Brain microvascular endothelial cell (primary cell): ENCODE data around the gene SNX25.

ENCODE experiments used
- DNase-seq: peaks from one replicate; pipeline ENCODE4 v3.0.0-alpha.2; 2020
- H3K27ac ChIP-seq: fragments of 250-450 bp; sonication (Bioruptor Pico); 2 replicates; pipeline ENCODE4 v1.5.1; 2020; ENCODE audit warnings: mild to moderate bottlenecking, moderate library complexity
- H3K27me3 ChIP-seq: fragments of 250-450 bp; sonication (Bioruptor Pico); replicated peaks from 2 replicates; pipeline ENCODE4 v1.5.1; 2020; ENCODE audit warnings: mild to moderate bottlenecking
- H3K36me3 ChIP-seq: fragments of 250-450 bp; sonication (Bioruptor Pico); replicated peaks from 2 replicates; pipeline ENCODE4 v1.5.1; 2020; ENCODE audit warnings: mild to moderate bottlenecking
- H3K4me3 ChIP-seq: 2 replicates; pipeline ENCODE4 v1.5.1; 2011; ENCODE audit warnings: low read depth, mild to moderate bottlenecking, control low read depth, low read length, moderate library complexity
- in situ Hi-C: cut with HindIII; loops from 2 replicates; pipeline ENCODE4 v1.10.0; 2017; ENCODE audit warnings: low sequenced_read_pairs, low pct_ligation_motif_present
- TF ChIP-seq, protein P1 (sequence below): IDR thresholded peaks from 2 replicates; pipeline ENCODE4 v1.5.1; 2011; ENCODE audit warnings: low read depth, mild to moderate bottlenecking, moderate library complexity, low read length, control low read depth, inconsistent platforms; ENCODE audit errors: missing control alignments

The SNX25 gene

DNA sequence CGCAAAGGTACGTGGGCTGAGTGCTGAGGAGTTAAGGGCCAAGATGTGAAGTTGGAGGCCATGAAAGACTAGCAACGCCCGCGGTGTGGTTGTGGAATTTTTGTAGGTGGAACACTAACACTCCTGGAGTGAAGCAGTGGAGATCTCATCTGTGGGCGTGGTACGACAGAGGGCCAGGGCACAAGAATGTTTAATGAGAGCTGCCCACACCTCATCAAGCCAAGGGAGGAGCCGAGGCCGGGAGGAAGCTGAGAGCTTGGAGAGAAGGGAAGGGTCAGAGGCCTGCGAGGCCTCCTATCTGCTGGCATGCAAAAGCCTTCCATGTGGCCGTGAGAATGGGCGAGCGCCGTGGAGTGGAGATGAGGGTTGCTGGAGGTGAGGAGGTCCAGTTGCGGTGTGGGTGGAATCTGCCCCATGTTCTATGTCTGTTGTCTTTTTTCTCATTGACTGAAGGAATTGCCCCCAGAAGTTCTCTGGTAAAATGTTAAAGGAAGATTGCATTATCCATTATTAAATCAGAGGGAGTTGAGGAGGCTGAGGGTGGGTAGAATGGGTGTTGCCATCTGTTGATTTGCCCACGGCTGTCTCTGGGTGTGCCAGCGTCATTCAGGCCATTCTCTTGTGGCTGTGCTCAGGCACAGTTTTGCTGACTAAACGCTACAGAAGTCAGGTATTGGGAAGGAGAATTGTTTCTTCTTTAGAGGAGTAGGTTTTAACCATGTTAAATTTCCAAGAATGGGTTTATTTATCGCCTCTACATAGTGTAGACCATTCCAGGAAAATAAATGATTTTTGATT lies 19.8 kb downstream of the SNX25 start:
- in situ Hi-C loops, result no loop called here
- no peak for DNase-seq

DNA sequence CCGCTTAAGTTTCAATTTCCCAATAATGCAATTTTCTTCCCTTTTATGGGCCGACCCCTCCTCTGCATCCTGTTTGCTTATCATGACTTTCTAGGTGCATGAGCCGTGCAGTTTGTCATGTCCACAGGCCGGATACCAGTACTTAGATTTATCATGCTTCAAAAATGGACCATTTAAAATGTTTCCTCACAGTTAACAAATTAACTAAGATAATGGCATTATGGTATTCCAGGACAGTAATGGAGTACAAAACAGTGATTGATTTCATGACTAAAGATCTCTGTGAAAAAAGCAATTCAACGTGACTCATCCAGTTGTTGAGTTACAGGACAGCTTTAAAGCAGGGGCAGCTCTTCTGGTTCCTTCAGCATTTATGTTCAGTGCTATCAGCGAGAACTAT lies 23.0 kb downstream of the SNX25 start:
- no peaks in the 10 kb centered on the region for H3K27me3 ChIP-seq
- no peak overlapping the region for H3K4me3 ChIP-seq
- H3K36me3 ChIP-seq, result no peaks in the 10 kb centered on the region
- in situ Hi-C loops, result no loop called here
- H3K27ac ChIP-seq, result no peak overlapping the region
- TF ChIP-seq, protein P1, sequence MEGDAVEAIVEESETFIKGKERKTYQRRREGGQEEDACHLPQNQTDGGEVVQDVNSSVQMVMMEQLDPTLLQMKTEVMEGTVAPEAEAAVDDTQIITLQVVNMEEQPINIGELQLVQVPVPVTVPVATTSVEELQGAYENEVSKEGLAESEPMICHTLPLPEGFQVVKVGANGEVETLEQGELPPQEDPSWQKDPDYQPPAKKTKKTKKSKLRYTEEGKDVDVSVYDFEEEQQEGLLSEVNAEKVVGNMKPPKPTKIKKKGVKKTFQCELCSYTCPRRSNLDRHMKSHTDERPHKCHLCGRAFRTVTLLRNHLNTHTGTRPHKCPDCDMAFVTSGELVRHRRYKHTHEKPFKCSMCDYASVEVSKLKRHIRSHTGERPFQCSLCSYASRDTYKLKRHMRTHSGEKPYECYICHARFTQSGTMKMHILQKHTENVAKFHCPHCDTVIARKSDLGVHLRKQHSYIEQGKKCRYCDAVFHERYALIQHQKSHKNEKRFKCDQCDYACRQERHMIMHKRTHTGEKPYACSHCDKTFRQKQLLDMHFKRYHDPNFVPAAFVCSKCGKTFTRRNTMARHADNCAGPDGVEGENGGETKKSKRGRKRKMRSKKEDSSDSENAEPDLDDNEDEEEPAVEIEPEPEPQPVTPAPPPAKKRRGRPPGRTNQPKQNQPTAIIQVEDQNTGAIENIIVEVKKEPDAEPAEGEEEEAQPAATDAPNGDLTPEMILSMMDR, result no peak
- DNase-seq, result no peak

More for the DNA sequence above, 19.8 kb downstream of the SNX25 start:
- H3K4me3 ChIP-seq, result no peak overlapping the region
- no peaks in the 10 kb centered on the region for H3K27me3 ChIP-seq
- H3K27ac ChIP-seq, result no peak overlapping the region
- TF ChIP-seq, protein P1, result no peak
- no peaks in the 10 kb centered on the region for H3K36me3 ChIP-seq

DNA sequence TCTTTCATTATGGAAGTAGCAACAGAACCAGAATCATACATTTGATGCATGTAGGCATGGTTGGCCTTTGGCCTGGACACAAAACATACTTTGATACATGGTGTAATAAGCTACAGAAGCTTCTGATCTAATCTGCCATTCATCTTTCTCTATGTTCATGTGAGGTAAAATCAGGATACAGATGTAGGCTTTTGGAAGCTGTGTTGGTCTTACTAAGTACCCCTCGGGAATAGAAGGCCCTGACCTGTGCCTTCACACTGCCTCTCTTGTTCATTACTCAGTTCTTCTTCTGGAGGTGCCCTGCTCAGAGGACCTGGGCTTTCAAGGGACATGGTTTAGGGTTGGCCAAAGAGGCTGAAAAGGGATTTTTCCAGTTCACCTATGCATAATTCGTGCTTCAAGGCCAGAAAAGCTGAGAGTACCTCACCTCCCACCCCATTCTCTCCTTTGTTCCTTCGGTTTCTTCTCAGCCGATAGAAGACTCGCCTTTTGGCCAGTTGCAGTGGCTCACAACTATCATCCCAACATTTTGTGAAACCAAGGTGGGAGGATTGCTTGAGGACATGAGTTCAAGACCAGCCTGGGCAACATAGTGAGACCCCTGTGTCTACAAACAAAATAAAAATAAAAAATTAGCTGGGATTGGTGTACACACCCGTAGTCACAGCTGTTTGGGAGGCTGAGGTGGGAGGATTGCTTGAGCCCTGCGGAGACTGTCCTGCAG lies 25.9 kb downstream of the SNX25 start:
- Histone ChIP-seq H3K36me3 (no peaks in the 10 kb centered on the region), H3K4me3 (no peak overlapping the region), H3K27ac (no peak overlapping the region), H3K27me3 (no peaks in the 10 kb centered on the region)
- TF ChIP-seq, protein P1, result no peak
- in situ Hi-C loops, result no loop called here
- no peak for DNase-seq

DNA sequence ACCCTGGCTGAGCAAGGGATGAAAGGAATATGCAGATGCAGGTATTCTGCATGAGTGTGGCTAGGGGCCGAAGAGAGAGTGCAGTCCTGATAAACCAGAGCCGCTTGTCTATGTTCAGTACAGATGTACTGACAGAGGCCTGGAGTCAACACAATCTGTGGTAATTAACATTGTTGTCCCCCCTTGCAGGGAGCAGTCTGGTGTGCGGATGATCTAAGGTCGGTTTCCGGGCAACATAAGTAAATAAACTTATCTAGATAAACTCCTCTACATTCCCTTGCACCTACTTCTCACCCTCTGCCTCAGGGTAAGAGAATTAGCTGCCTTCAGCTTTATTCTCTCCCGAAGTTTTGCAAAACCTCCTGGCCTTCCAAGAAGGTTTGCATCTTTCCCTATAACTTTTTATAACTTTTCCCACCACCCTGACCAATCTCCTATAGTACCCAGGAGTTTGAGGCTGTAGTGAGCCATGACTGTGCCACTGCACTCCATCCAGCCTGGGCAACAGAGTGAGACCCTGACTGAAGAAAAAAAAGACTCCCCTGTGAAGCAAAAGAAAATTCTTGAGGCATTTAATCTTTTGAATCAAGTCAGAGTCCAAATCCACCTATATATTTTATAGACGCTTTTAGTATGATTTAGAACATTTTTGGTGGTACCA lies 26.6 kb downstream of the SNX25 start:
- Histone ChIP-seq H3K4me3 (no peak overlapping the region), H3K27me3 (no peaks in the 10 kb centered on the region), H3K27ac (no peak overlapping the region), H3K36me3 (no peaks in the 10 kb centered on the region)
- in situ Hi-C loops, result no loop called here
- peak; percentile 51 for DNase-seq
- TF ChIP-seq, protein P1, result no peak

DNA sequence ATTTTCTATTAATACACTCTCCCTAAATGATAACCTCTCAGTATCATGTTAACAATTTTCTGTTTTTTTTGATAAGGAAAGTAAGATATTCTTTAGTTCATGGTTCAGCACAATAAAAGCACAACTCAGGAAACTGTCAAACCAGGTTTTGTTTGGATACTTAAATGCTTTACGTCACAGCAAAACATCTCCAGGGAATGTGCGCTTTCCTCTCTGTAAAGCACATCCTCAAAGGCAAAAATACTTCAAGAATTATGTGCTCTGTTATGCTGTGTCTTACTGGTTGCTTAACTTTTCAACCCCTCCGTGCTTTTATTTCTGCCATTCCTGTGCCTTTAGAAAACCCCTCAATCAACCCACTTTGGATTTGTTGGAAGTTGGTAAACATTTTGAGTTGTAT lies 27.8 kb downstream of the SNX25 start:
- H3K36me3 ChIP-seq, result no peaks in the 10 kb centered on the region
- peak; percentile 60 for DNase-seq
- in situ Hi-C loops, result no loop called here

More for the DNA sequence above, 27.8 kb downstream of the SNX25 start:
- peak overlapping the region; percentile 42 for H3K27ac ChIP-seq
- TF ChIP-seq, protein P1, result no peak
- H3K4me3 ChIP-seq, result no peak overlapping the region
- no peaks in the 10 kb centered on the region for H3K27me3 ChIP-seq
